ENCODE results near the gene C2CD4B. TPM values are rescaled to one million over a fixed set of nuclear protein-coding genes. Genes with fewer than 3 reads are reported as not detected.

C2CD4B gene
- total RNA-seq, 1 experiment from 2014 or later, result 0.13 TPM

DNA sequence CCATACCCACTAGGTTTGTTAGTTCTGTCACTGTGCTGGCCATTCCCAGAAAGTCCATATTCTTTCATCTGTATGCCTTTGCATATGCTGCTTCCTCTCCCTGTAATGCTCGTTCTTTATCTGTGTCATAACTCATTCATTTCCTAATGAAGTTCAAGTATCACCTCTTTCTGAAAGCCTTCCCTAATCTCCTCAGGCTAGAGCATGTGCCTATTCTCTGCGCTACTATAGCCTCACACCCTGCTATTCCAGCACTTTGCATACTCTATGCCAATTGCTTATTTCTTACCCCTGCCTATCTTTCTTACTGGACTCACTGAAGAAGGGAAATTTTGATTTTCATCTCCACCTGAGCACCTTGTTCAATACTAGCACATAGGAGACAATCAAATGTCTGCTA lies 25.6 kb upstream of the C2CD4B start:
- no peak overlapping the region for H3K14ac ChIP-seq (ENCODE audit: insufficient read depth, low read length)

More for the DNA sequence above, 25.6 kb upstream of the C2CD4B start:
- H3K79me1 ChIP-seq (ENCODE audit: insufficient read depth, low read depth, low read length, poor library complexity, severe bottlenecking), result no peaks in the 10 kb centered on the region
- H3K4me1 ChIP-seq (ENCODE audit: insufficient read depth, low read length), result no peaks in the 10 kb centered on the region
- H2BK12ac ChIP-seq (ENCODE audit: insufficient read length, low read depth, low read length), result no peak overlapping the region
- no peak overlapping the region for H3T11ph ChIP-seq (ENCODE audit: low read length)
- H3K36me3 Mint-ChIP-seq (ENCODE audit: insufficient read depth in 1 of 3, low read depth in 3 of 3), result peaks cover 0 to 5% (median 2%) of the 10 kb centered on the region in 3 experiments; a peak in 2 of 7 replicates
- no peak for TF ChIP-seq CTCF (conservative IDR thresholded peaks at IDR 0.05)
- H4K8ac ChIP-seq (replicated peaks; ENCODE audit: insufficient read length, low read depth, low read length), result no peak overlapping the region
- WGBS (ENCODE audit: extremely low coverage, insufficient read length, low lambda C conversion rate), result no CpG with 5 or more reads among the region's 2 CpGs
- no peak overlapping the region for H3K23ac ChIP-seq (ENCODE audit: insufficient read length, low read depth, low read length)
- H2BK15ac ChIP-seq (ENCODE audit: low read depth, low read length), result no peak overlapping the region
- H3K23me2 ChIP-seq (ENCODE audit: insufficient read length, low read depth, low read length, poor library complexity, severe bottlenecking), result no peaks in the 10 kb centered on the region
- no peaks in the 10 kb centered on the region for H4K20me1 ChIP-seq (ENCODE audit: control insufficient read depth, insufficient read depth, insufficient read length)
- no peak overlapping the region for H3K56ac ChIP-seq (ENCODE audit: insufficient read length, low read depth, low read length)
- H3K27me3 Mint-ChIP-seq (ENCODE audit: low read depth), result peaks cover 9% of the 10 kb centered on the region
- no peaks in the 10 kb centered on the region for H3K79me2 ChIP-seq (ENCODE audit: insufficient read depth, low read length)
- no peaks in the 10 kb centered on the region for H3K27me3 ChIP-seq (ENCODE audit: insufficient read depth, low read length)
- H3K4me2 ChIP-seq (ENCODE audit: insufficient read depth, insufficient read length, low read length), result no peak overlapping the region
- no peak overlapping the region for H2BK120ac ChIP-seq (ENCODE audit: low read depth, low read length, poor library complexity, severe bottlenecking)
- peaks cover 0 to 5% of the 10 kb centered on the region in 2 experiments; a peak in 2 of 5 replicates for H3K9me3 Mint-ChIP-seq
- no peak overlapping the region for H4K91ac ChIP-seq (ENCODE audit: insufficient read length, low read depth, low read length)
- H3K27ac ChIP-seq (ENCODE audit: insufficient read length, low read depth, low read length), result no peak overlapping the region
- DNase-seq, result no peak
- H3K4ac ChIP-seq (ENCODE audit: low read depth, low read length), result no peak overlapping the region
- H3K9me3 ChIP-seq (ENCODE audit: control insufficient read depth, low read depth, low read length), result no peaks in the 10 kb centered on the region
- H3K4me3 Mint-ChIP-seq, result no peak overlapping the region
- H3K18ac ChIP-seq (ENCODE audit: insufficient read length, low read depth, low read length), result no peak overlapping the region
- H3K27ac Mint-ChIP-seq, result no peak overlapping the region; a peak in 1 of 7 replicates
- no peak overlapping the region for H2BK20ac ChIP-seq (ENCODE audit: low read depth, low read length, poor library complexity, severe bottlenecking)
- H3K9ac ChIP-seq (ENCODE audit: extremely low read depth, insufficient read length, low read length), result no peak overlapping the region
- no peak overlapping the region for H4K5ac ChIP-seq (ENCODE audit: insufficient read length, low read depth, low read length)
- no peak overlapping the region for H2BK5ac ChIP-seq (ENCODE audit: insufficient read length, low read length)
- H2AK5ac ChIP-seq (ENCODE audit: insufficient read length, low read length), result no peak overlapping the region
- H3K4me1 Mint-ChIP-seq, result peaks cover 7 to 8% of the 10 kb centered on the region in 2 experiments
- no peak overlapping the region for H2AFZ ChIP-seq (ENCODE audit: low read length)
